A673 (cell line): ENCODE measurements around the gene CTXND1. TPM values are rescaled to one million over a fixed set of nuclear protein-coding genes. Genes with fewer than 3 reads are reported as not detected.

Experiments
- BruUV-seq: library from RNA; stranded (reverse); fragments of 400-500 nt; replicated peaks from 2 replicates; lab custom pipeline; 2021; lab: Mats Ljungman, UMichigan
- CTCF ChIA-PET: fragments of 300-600 bp; sonication (Branson Sonifier 250); formaldehyde crosslinking; loops from one replicate; lab custom pipeline; 2022; ENCODE audit warnings: antibody characterized with exemption; lab: Charles Lee
- POLR2A ChIA-PET: fragments of 300-600 bp; sonication (Branson Sonifier 250); formaldehyde crosslinking; loops from one replicate; lab custom pipeline; 2022; ENCODE audit warnings: antibody characterized with exemption; ENCODE audit not compliant: low non-redundant PET; lab: Charles Lee
- DNase-seq: peaks from one replicate; pipeline ENCODE4 v3.0.0-alpha.2; 2015; ENCODE audit warnings: low spot score
- H3K27ac ChIP-seq: fragments of 200-600 bp; sonication (generic); 2 replicates; pipeline ENCODE4 v1.5.1; 2016; ENCODE audit warnings: mixed run types, low read depth, mild to moderate bottlenecking, mixed read lengths, antibody characterized with exemption, low read length; ENCODE audit not compliant: poor library complexity, severe bottlenecking
- H3K27me3 ChIP-seq: fragments of 200-600 bp; sonication (generic); replicated peaks from 2 replicates; pipeline ENCODE4 v1.6.1; 2017; ENCODE audit warnings: mixed run types, low read depth, mild to moderate bottlenecking, mixed read lengths, antibody characterized with exemption, low read length; ENCODE audit not compliant: insufficient read depth, poor library complexity
- H3K36me3 ChIP-seq: fragments of 200-600 bp; sonication (generic); 2 replicates; pipeline ENCODE4 v1.6.1; 2016; ENCODE audit warnings: mixed run types, mild to moderate bottlenecking, mixed read lengths, antibody characterized with exemption, low read length; ENCODE audit not compliant: insufficient read depth, poor library complexity, severe bottlenecking
- H3K4me1 ChIP-seq: fragments of 200-600 bp; sonication (generic); 2 replicates; pipeline ENCODE4 v1.6.1; 2017; ENCODE audit warnings: mixed run types, mild to moderate bottlenecking, mixed read lengths, antibody characterized with exemption, low read length; ENCODE audit not compliant: insufficient read depth, poor library complexity, severe bottlenecking
- H3K4me3 ChIP-seq: fragments of 200-600 bp; sonication (generic); 2 replicates; pipeline ENCODE4 v1.5.1; 2016; ENCODE audit warnings: low read depth, mixed run types, mild to moderate bottlenecking, mixed read lengths, low read length; ENCODE audit not compliant: poor library complexity, severe bottlenecking
- H3K9me3 ChIP-seq: fragments of 200-600 bp; sonication (generic); 2 replicates; pipeline ENCODE4 v1.6.1; 2016; ENCODE audit warnings: mixed run types, low read depth, mild to moderate bottlenecking, mixed read lengths, antibody characterized with exemption, low read length; ENCODE audit not compliant: poor library complexity, severe bottlenecking
- EZH2 ChIP-seq: fragments of 200-600 bp; sonication (generic); IDR thresholded peaks from 2 replicates; pipeline ENCODE4 v1.6.1; 2017; ENCODE audit warnings: borderline replicate concordance, low read depth, mild to moderate bottlenecking, mixed read lengths, antibody characterized with exemption, low read length; ENCODE audit not compliant: poor library complexity, severe bottlenecking
- intact Hi-C: fragments of 100-400 bp; cut with micrococcal nuclease; formaldehyde crosslinking; loops from one replicate; pipeline ENCODE4 v1.10.0; 2022; ENCODE audit not compliant: unreplicated experiment
- total RNA-seq: library from RNA; stranded (reverse); gene quantifications from 2 replicates; pipeline ENCODE4 v1.2.3, GENCODE V29; 2021
- TF ChIP-seq, protein P1 (sequence below): fragments of 300-800, 200-600 bp; sonication (generic); conservative IDR thresholded peaks from 2 replicates; pipeline ENCODE4 v1.5.1; 2017; ENCODE audit warnings: low read depth, mild to moderate bottlenecking, antibody characterized with exemption, low read length, moderate library complexity, mixed read lengths

Gene CTXND1
- total RNA-seq, 1 experiment from 2014 or later = not detected

DNA sequence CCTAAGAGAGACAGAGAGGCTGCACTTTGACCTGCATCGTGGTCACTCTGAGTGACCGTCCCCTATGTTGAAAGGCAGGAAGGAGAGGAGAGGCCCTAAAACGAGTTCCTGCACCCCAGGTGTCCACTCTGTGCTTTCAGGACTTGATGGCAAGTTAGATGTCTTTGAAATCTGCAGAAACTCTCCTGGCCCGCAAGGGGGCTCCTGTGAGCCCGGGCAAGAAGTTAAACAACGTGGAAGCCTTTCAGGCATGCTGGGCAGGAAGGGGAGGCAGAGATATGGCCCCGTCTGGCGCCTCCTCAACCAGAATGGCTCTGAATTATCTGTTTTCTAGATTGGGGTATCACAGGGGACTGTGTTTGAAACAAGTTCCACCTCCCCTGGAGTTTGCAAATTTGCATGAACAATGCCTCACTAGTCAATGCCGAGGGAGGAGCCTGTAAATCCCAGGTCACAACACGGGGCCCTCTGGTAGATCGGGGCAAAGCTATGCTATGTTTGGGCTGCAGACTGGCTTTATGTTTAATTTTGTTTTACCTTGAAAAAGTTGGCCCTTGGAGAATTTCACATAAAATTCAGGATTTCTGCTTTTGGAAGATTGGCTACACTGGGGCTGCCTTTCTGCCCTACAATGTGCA lies 9.8 kb downstream of the CTXND1 start:
- H3K36me3 ChIP-seq = no peaks in the 10 kb centered on the region
- H3K27ac ChIP-seq = no peak overlapping the region
- POLR2A ChIA-PET = no interaction called here
- H3K9me3 ChIP-seq = no peaks in the 10 kb centered on the region
- no peaks in the 10 kb centered on the region for H3K4me1 ChIP-seq
- DNase-seq = peak; percentile 72
- peaks cover 43% of the 10 kb centered on the region for H3K27me3 ChIP-seq
- CTCF ChIA-PET = no interaction called here
- TF ChIP-seq EZH2 = no peak
- TF ChIP-seq, protein P1, sequence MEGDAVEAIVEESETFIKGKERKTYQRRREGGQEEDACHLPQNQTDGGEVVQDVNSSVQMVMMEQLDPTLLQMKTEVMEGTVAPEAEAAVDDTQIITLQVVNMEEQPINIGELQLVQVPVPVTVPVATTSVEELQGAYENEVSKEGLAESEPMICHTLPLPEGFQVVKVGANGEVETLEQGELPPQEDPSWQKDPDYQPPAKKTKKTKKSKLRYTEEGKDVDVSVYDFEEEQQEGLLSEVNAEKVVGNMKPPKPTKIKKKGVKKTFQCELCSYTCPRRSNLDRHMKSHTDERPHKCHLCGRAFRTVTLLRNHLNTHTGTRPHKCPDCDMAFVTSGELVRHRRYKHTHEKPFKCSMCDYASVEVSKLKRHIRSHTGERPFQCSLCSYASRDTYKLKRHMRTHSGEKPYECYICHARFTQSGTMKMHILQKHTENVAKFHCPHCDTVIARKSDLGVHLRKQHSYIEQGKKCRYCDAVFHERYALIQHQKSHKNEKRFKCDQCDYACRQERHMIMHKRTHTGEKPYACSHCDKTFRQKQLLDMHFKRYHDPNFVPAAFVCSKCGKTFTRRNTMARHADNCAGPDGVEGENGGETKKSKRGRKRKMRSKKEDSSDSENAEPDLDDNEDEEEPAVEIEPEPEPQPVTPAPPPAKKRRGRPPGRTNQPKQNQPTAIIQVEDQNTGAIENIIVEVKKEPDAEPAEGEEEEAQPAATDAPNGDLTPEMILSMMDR = peak; percentile 78
- intact Hi-C loops = no loop called here
- H3K4me3 ChIP-seq = no peak overlapping the region
- no TSS peak for BruUV-seq

DNA sequence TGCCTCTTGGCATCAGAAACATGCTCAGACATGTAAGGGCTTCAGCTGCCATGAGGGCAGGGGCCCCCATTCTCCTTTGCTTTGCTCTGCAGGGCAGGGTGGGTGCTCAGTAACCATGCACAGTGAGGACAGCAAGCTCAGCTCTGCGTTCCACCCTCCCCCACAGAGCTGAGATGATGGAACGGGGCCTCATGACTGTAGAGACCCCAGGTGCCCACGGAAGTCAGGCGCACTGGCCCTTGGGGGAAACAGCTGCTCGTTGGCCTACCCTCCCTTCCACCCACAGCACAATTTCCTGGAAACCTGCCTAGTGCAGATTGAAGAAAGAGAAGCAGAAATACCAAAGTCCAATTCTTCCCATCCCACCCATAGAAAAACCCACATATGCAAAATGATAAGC lies 10.5 kb downstream of the CTXND1 start:
- CTCF ChIA-PET = interaction anchor here (1.1 kb wide), 1 partner anchor 729 kb away, joined by 3 read pairs; no protein-coding TSS in a partner anchor
- BruUV-seq = no TSS peak
- POLR2A ChIA-PET = no interaction called here
- no peak for TF ChIP-seq EZH2
- TF ChIP-seq, protein P1 = no peak
- Histone ChIP-seq H3K4me3 (no peak overlapping the region), H3K36me3 (no peaks in the 10 kb centered on the region), H3K4me1 (no peaks in the 10 kb centered on the region), H3K27me3 (peaks cover 35% of the 10 kb centered on the region), H3K9me3 (no peaks in the 10 kb centered on the region), H3K27ac (no peak overlapping the region)
- DNase-seq = no peak
- intact Hi-C loops = no loop called here

DNA sequence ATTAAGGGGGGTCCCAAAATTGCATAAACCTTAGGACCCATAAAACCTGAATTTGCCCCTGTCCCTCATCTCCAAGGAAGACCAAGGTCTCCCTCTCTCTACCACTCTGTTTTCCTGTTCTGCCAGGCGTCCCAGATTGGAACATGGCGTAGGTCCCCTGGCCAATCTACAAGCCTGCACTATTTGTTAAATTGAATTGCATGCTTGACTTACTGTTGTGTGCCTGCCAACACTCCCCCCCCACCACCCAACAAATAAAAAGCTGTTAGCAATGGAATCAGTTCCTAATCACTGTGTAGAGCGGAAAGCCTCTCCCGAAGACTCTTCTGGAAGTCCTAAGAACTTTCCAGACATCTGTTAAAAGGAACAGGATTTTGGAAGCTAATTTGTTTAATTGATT lies 11.7 kb downstream of the CTXND1 start:
- ChIA-PET CTCF (no interaction called here), POLR2A (no interaction called here)
- intact Hi-C loops = no loop called here
- H3K9me3 ChIP-seq = no peaks in the 10 kb centered on the region
- no peaks in the 10 kb centered on the region for H3K4me1 ChIP-seq
- peaks cover 23% of the 10 kb centered on the region for H3K27me3 ChIP-seq
- H3K4me3 ChIP-seq = no peak overlapping the region
- H3K27ac ChIP-seq = no peak overlapping the region
- TF ChIP-seq EZH2 = no peak
- TF ChIP-seq, protein P1 = no peak
- no TSS peak for BruUV-seq
- no peaks in the 10 kb centered on the region for H3K36me3 ChIP-seq
- DNase-seq = no peak
